ENCODE data around the gene STAMBPL1. TPM values are rescaled to one million over a fixed set of nuclear protein-coding genes. Genes with fewer than 3 reads are reported as not detected.

The STAMBPL1 gene
- polyA plus RNA-seq (21.9 and 22.4 TPM in 2 replicates), polyA minus RNA-seq (47.7 and 52.1 TPM in 2 replicates)

GRCh38 chr10:88879534-88880281 lies at the start of gene STAMBPL1:
STAMBPL1 (plus strand) TSS chr10:88880245; CDS start chr10:88901709, 21,464 bp downstream.
- peak within 1 kb of the TSS; percentile 89 for H3K9ac ChIP-seq (ENCODE audit: low read length)
- H3K27me3 ChIP-seq (ENCODE audit: insufficient read depth, low read depth, low read length) = no peaks in the 10 kb centered on the region
- peak within 1 kb of the TSS; percentile 86 for H2AFZ ChIP-seq (ENCODE audit: low read depth, low read length)
- peak within 1 kb of the TSS; percentile 82 for H3K27ac ChIP-seq (ENCODE audit: low read length)
- H3K9me2 ChIP-seq (ENCODE audit: insufficient read depth, low read length) = no peaks in the 10 kb centered on the region
- peak within 1 kb of the TSS; percentile 87 for H3K4me3 ChIP-seq (ENCODE audit: low read length)
- TF ChIP-seq SMC3 (conservative IDR thresholded peaks at IDR 0.05; ENCODE audit: poor library complexity) (no peak), EZH2 (IDR thresholded peaks at IDR 0.05; ENCODE audit: borderline replicate concordance, insufficient read depth, low read length, poor library complexity, severe bottlenecking) (no peak), TAF1 (IDR thresholded peaks at IDR 0.05; ENCODE audit: low read depth) (no peak)
- no peaks in the 10 kb centered on the region for H3K9me3 ChIP-seq (ENCODE audit: low read length)
- no peaks in the 10 kb centered on the region for H3K79me2 ChIP-seq (replicated peaks; ENCODE audit: insufficient read depth, low read length)
- peaks cover 7% of the 10 kb centered on the region for H3F3A ChIP-seq (ENCODE audit: insufficient read depth, low read length, poor library complexity, severe bottlenecking)
- H3K36me3 ChIP-seq (ENCODE audit: insufficient read depth, low read length) = no peaks in the 10 kb centered on the region
- peak within 1 kb of the TSS; percentile 71 for H3K4me2 ChIP-seq (ENCODE audit: low read length)
- H4K20me1 ChIP-seq (ENCODE audit: insufficient read depth) = no peaks in the 10 kb centered on the region

GRCh38 chr10:88830643-88831268 lies 49.3 kb upstream of the STAMBPL1 start:
- no peaks in the 10 kb centered on the region for H3K36me3 ChIP-seq (ENCODE audit: insufficient read depth, low read length)
- no peak overlapping the region for H3K9ac ChIP-seq (ENCODE audit: low read length)
- H3K4me2 ChIP-seq (ENCODE audit: low read length) = no peak overlapping the region
- no peaks in the 10 kb centered on the region for H4K20me1 ChIP-seq (ENCODE audit: insufficient read depth)
- H3K79me2 ChIP-seq (replicated peaks; ENCODE audit: insufficient read depth, low read length) = no peaks in the 10 kb centered on the region
- no peaks in the 10 kb centered on the region for H3F3A ChIP-seq (ENCODE audit: insufficient read depth, low read length, poor library complexity, severe bottlenecking)
- H3K9me2 ChIP-seq (ENCODE audit: insufficient read depth, low read length) = no peaks in the 10 kb centered on the region
- H3K27ac ChIP-seq (ENCODE audit: low read length) = peak overlapping the region; percentile 21
- TF ChIP-seq EP300 (conservative IDR thresholded peaks at IDR 0.05; ENCODE audit: poor library complexity, severe bottlenecking) (no peak), CTCF (IDR thresholded peaks at IDR 0.05; ENCODE audit: poor library complexity, severe bottlenecking) (no peak), SMC3 (conservative IDR thresholded peaks at IDR 0.05; ENCODE audit: poor library complexity) (no peak), TAF1 (IDR thresholded peaks at IDR 0.05; ENCODE audit: low read depth) (no peak), EZH2 (IDR thresholded peaks at IDR 0.05; ENCODE audit: borderline replicate concordance, insufficient read depth, low read length, poor library complexity, severe bottlenecking) (no peak), POLR2AphosphoS5 (IDR thresholded peaks at IDR 0.05) (no peak), RAD21 (conservative IDR thresholded peaks at IDR 0.05) (no peak), MXI1 (conservative IDR thresholded peaks at IDR 0.05; ENCODE audit: poor library complexity, severe bottlenecking) (no peak), REST (IDR thresholded peaks at IDR 0.05; ENCODE audit: borderline replicate concordance) (no peak)
- H3K4me3 ChIP-seq (ENCODE audit: low read length) = no peak overlapping the region
- no peak overlapping the region for H2AFZ ChIP-seq (ENCODE audit: low read depth, low read length)
- no peaks in the 10 kb centered on the region for H3K27me3 ChIP-seq (ENCODE audit: insufficient read depth, low read depth, low read length)
- no peaks in the 10 kb centered on the region for H3K9me3 ChIP-seq (ENCODE audit: low read length)

All from neural cell (in vitro differentiated cells).